NCI-H1694 (cell line): Measurements from ENCODE around the gene RECQL5.
A peak's percentile ranks its signal among the peaks of the same experiment; 100 is the strongest.

ENCODE experiments used
- DNase-seq: peaks from one replicate; lab custom pipeline; 2025; lab: John Stamatoyannopoulos, UW

Gene RECQL5

GRCh38 chr17:75633486-75634375 lies 33.2 kb downstream of the RECQL5 start:
- DNase-seq = peak; percentile 89

GRCh38 chr17:75632863-75633485 lies 34.0 kb downstream of the RECQL5 start, which contains the start of gene SMIM5:
Gene SMIM5, plus strand, starts transcription at chr17:75633434. Its CDS starts 6,768 bp downstream, at chr17:75640202.
- peak; percentile 66 for DNase-seq

GRCh38 chr17:75632428-75632827 lies 34.5 kb downstream of the RECQL5 start:
- no peak for DNase-seq

GRCh38 chr17:75631353-75631752 lies 35.6 kb downstream of the RECQL5 start:
- no peak for DNase-seq

GRCh38 chr17:75630071-75630917 lies 36.7 kb downstream of the RECQL5 start:
- no peak for DNase-seq

GRCh38 chr17:75629157-75629556 lies 37.8 kb downstream of the RECQL5 start:
- no peak for DNase-seq

GRCh38 chr17:75628425-75628824 lies 38.5 kb downstream of the RECQL5 start:
- DNase-seq = no peak

- no peak for DNase-seq
These were observed 39.9 kb downstream of the RECQL5 start for GRCh38 chr17:75627094-75627493.

GRCh38 chr17:75626496-75627038 lies 40.4 kb downstream of the RECQL5 start:
- peak; percentile 80 for DNase-seq

GRCh38 chr17:75625813-75626486 lies 41.0 kb downstream of the RECQL5 start:
- peak; percentile 22 for DNase-seq

GRCh38 chr17:75624714-75625345 lies 42.1 kb downstream of the RECQL5 start:
- no peak for DNase-seq

- DNase-seq = no peak
These were observed 42.9 kb downstream of the RECQL5 start for GRCh38 chr17:75624021-75624420.

- DNase-seq = no peak
These were observed 43.6 kb downstream of the RECQL5 start for GRCh38 chr17:75623386-75623785.

- no peak for DNase-seq
These were observed 44.1 kb downstream of the RECQL5 start for GRCh38 chr17:75622771-75623273.

- DNase-seq = no peak
These were observed 44.9 kb downstream of the RECQL5 start for GRCh38 chr17:75622076-75622475.

- DNase-seq = no peak
These were observed 45.5 kb downstream of the RECQL5 start for GRCh38 chr17:75621489-75621888.

GRCh38 chr17:75619506-75620431 lies 47.2 kb downstream of the RECQL5 start:
- DNase-seq = peak; percentile 26

- no peak for DNase-seq
These were observed 49.3 kb downstream of the RECQL5 start for GRCh38 chr17:75617675-75618074.

GRCh38 chr17:75617218-75617617 lies 49.7 kb downstream of the RECQL5 start:
- no peak for DNase-seq
